DOHH2 (cell line): Measurements from ENCODE around the gene CEP135.
A peak's percentile ranks its signal among the peaks of the same experiment; 100 is the strongest.

ENCODE experiments used
- H3F3A ChIP-seq: fragments of 200-600 bp; sonication (generic), shearing (Covaris generic); 2 replicates; pipeline ENCODE4 v1.6.0; 2016; ENCODE audit warnings: antibody characterized with exemption, mild to moderate bottlenecking; ENCODE audit not compliant: control insufficient read depth, insufficient read depth
- H3K27ac ChIP-seq: fragments of 200-600 bp; sonication (generic); 2 replicates; pipeline ENCODE4 v1.5.1; 2014; ENCODE audit warnings: low read depth, mild to moderate bottlenecking, low read length, moderate library complexity
- H3K27me3 ChIP-seq: fragments of 200-600 bp; sonication (generic); 2 replicates; pipeline ENCODE4 v1.6.1; 2014; ENCODE audit warnings: mild to moderate bottlenecking, low read length, mixed read lengths; ENCODE audit not compliant: control insufficient read depth
- H3K36me3 ChIP-seq: fragments of 200-600 bp; sonication (generic); 2 replicates; pipeline ENCODE4 v1.6.1; 2014; ENCODE audit warnings: mild to moderate bottlenecking, low read length, moderate library complexity, mixed read lengths; ENCODE audit not compliant: control insufficient read depth
- H3K4me1 ChIP-seq: fragments of 200-600 bp; sonication (generic); 2 replicates; pipeline ENCODE4 v1.6.1; 2014; ENCODE audit warnings: mild to moderate bottlenecking, low read length, mixed read lengths; ENCODE audit not compliant: control insufficient read depth
- H3K4me2 ChIP-seq: fragments of 200-600 bp; sonication (generic); 2 replicates; pipeline ENCODE4 v1.6.0; 2014; ENCODE audit warnings: mild to moderate bottlenecking, low read length, moderate library complexity
- H3K4me3 ChIP-seq: fragments of 200-600 bp; sonication (generic); 2 replicates; pipeline ENCODE4 v1.5.1; 2014; ENCODE audit warnings: mild to moderate bottlenecking, low read length, mixed read lengths
- H3K79me2 ChIP-seq: fragments of 200-600 bp; sonication (generic); 2 replicates; pipeline ENCODE4 v1.6.1; 2014; ENCODE audit warnings: mild to moderate bottlenecking, low read length, mixed read lengths; ENCODE audit not compliant: control insufficient read depth
- H3K9me2 ChIP-seq: fragments of 200-600 bp; sonication (generic); replicated peaks from 2 replicates; pipeline ENCODE4 v1.6.1; 2014; ENCODE audit warnings: mild to moderate bottlenecking, low read length, mixed read lengths; ENCODE audit not compliant: control insufficient read depth
- H3K9me3 ChIP-seq: fragments of 200-600 bp; sonication (generic); 2 replicates; pipeline ENCODE4 v1.6.1; 2014; ENCODE audit warnings: antibody characterized with exemption, low read length, mixed read lengths; ENCODE audit not compliant: control insufficient read depth, insufficient read depth
- H4K20me1 ChIP-seq: fragments of 200-600 bp; sonication (generic); 2 replicates; pipeline ENCODE4 v1.6.0; 2014; ENCODE audit warnings: low read depth, mild to moderate bottlenecking, antibody characterized with exemption, low read length, moderate library complexity; ENCODE audit not compliant: control insufficient read depth, insufficient read depth
- EZH2phosphoT487 ChIP-seq: fragments of 200-600 bp; sonication (generic); IDR thresholded peaks from 2 replicates; pipeline ENCODE4 v1.6.1; 2017; ENCODE audit warnings: borderline replicate concordance, mild to moderate bottlenecking, antibody characterized with exemption, low read length, moderate library complexity, mixed read lengths
- TF ChIP-seq, protein P1 (sequence below): fragments of 200-600 bp; sonication (generic); IDR thresholded peaks from one replicate; pipeline ENCODE4 v1.5.1; 2014; ENCODE audit warnings: antibody characterized with exemption, mild to moderate bottlenecking, low read depth, low read length; ENCODE audit not compliant: poor library complexity, severe bottlenecking

The CEP135 gene

DNA sequence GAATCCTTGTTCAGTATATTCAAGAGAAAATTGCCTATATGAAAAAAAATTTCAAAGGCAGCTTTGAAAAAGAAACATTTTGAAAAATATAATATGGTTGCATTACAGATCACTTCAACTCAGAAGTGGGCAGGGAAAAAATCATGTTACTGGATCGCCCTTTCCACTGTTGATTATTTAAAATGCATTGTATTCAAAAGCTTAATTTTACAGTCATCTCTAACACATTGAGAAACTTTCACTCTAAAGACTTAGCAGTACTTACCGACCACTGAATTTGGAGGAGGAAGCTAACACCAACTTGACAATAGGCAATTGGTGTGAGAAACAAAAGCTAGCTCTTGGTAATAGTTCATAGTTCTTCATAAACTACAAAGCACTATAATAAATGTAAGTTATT, 101.9 kb downstream of the CEP135 start:
- peaks cover 50% of the 10 kb centered on the region for H3K79me2 ChIP-seq

DNA sequence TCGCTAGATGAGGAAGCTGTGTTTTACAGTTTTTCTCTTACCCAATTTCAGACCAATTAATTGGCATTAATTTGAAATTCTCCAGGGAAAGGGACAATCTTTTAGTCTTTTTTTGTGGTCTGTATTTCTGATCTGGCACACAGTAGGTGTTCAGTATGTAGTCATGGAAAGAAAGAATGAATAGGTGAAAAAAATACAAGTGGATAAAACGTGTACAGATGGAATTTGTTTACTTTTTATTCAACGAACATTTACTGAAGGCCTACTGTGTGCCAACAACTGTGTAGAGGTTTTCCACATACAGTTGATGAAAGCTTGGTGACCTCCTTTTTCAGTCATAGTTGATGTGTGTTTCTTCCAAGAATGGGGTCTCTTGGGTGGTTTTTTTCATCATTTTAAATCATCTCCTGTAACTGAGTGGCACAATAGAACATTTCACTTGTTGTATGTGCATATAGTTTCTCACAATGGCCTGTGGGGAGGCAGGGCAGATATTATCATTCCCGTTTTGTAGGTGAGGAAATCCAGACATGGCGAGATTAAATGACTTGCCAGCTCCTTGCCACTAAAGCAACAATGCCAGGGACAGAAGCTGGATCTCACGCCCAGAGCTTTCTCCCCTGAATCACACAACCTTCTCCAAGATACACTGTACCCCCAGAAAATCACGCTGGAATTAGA, 102.4 kb downstream of the CEP135 start:
- H3K27me3 ChIP-seq, result no peaks in the 10 kb centered on the region
- H3K36me3 ChIP-seq, result no peaks in the 10 kb centered on the region; the same call in 1 of the 2 replicates
- H3F3A ChIP-seq, result no peaks in the 10 kb centered on the region
- H3K9me3 ChIP-seq, result no peaks in the 10 kb centered on the region
- H3K9me2 ChIP-seq, result no peaks in the 10 kb centered on the region
- peaks cover 55% of the 10 kb centered on the region for H3K79me2 ChIP-seq
- no peak overlapping the region for H3K27ac ChIP-seq
- peaks cover 69% of the 10 kb centered on the region for H3K4me1 ChIP-seq
- no peaks in the 10 kb centered on the region for H4K20me1 ChIP-seq
- peak overlapping the region; percentile 89 for H3K4me3 ChIP-seq
- H3K4me2 ChIP-seq, result peak overlapping the region; percentile 78
- TF ChIP-seq EZH2phosphoT487, result no peak
- TF ChIP-seq, protein P1, sequence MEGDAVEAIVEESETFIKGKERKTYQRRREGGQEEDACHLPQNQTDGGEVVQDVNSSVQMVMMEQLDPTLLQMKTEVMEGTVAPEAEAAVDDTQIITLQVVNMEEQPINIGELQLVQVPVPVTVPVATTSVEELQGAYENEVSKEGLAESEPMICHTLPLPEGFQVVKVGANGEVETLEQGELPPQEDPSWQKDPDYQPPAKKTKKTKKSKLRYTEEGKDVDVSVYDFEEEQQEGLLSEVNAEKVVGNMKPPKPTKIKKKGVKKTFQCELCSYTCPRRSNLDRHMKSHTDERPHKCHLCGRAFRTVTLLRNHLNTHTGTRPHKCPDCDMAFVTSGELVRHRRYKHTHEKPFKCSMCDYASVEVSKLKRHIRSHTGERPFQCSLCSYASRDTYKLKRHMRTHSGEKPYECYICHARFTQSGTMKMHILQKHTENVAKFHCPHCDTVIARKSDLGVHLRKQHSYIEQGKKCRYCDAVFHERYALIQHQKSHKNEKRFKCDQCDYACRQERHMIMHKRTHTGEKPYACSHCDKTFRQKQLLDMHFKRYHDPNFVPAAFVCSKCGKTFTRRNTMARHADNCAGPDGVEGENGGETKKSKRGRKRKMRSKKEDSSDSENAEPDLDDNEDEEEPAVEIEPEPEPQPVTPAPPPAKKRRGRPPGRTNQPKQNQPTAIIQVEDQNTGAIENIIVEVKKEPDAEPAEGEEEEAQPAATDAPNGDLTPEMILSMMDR, result no peak

More for the DNA sequence above, 101.9 kb downstream of the CEP135 start:
- H3K4me3 ChIP-seq, result peak overlapping the region; percentile 89
- no peaks in the 10 kb centered on the region; the same call in 1 of the 2 replicates for H3K36me3 ChIP-seq
- no peaks in the 10 kb centered on the region for H3K9me3 ChIP-seq
- H3K27ac ChIP-seq, result no peak overlapping the region
- H4K20me1 ChIP-seq, result no peaks in the 10 kb centered on the region
- no peaks in the 10 kb centered on the region for H3F3A ChIP-seq
- H3K4me2 ChIP-seq, result peak overlapping the region; percentile 78
- TF ChIP-seq EZH2phosphoT487, result no peak
- H3K4me1 ChIP-seq, result peaks cover 63% of the 10 kb centered on the region
- no peaks in the 10 kb centered on the region for H3K27me3 ChIP-seq
- no peaks in the 10 kb centered on the region for H3K9me2 ChIP-seq

DNA sequence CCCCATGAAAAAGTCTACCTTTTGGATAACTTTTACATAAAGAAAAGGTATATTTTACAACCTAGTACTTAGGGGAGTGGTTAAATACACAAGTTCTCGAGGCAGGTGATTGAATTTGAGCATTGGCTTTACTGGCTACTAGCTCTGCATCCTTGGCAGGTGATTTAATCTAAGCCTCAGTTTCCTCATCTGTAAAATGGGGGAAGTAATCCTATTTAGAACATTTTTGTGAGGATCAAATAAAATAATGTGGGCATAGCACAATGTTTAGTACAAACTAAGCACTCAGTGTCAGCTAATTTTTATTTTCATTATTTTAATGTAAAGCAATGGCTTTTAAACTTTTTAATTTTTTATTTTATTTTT, 102.9 kb downstream of the CEP135 start:
- no peaks in the 10 kb centered on the region for H3K9me3 ChIP-seq
- peaks cover 58% of the 10 kb centered on the region for H3K79me2 ChIP-seq
- no peaks in the 10 kb centered on the region for H3K9me2 ChIP-seq
- peak overlapping the region; percentile 78; the same call in 1 of the 2 replicates for H3K4me2 ChIP-seq
- TF ChIP-seq, protein P1, result no peak
- no peak for TF ChIP-seq EZH2phosphoT487
- H3K4me1 ChIP-seq, result peaks cover 69% of the 10 kb centered on the region
- H3K27me3 ChIP-seq, result no peaks in the 10 kb centered on the region
- H3K36me3 ChIP-seq, result no peaks in the 10 kb centered on the region; the same call in 1 of the 2 replicates
- no peaks in the 10 kb centered on the region for H3F3A ChIP-seq
- no peak overlapping the region for H3K4me3 ChIP-seq
- no peaks in the 10 kb centered on the region for H4K20me1 ChIP-seq
- no peak overlapping the region for H3K27ac ChIP-seq

DNA sequence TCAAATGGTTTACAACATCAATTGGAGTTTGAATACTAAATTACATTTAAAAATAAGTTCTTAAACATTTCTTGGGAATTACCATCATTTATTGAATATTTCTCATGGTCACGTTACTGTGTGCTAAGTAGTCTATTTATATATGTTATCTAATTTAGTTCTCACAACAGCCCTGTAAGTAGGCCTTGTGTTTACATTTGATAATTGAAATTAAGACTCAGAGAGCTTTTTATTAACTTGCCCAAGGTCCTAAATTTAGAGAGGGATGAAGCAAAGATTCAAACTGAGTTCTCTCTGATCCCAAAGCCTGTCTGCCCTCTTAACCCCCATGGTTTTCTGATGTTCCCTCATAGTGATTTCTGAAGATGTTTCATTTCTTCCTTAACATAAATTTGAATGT, 103.7 kb downstream of the CEP135 start:
- Histone ChIP-seq H3K4me2 (peak overlapping the region; percentile 42), H3F3A (no peaks in the 10 kb centered on the region), H3K9me2 (no peaks in the 10 kb centered on the region), H3K79me2 (peaks cover 62% of the 10 kb centered on the region), H4K20me1 (no peaks in the 10 kb centered on the region), H3K27ac (no peak overlapping the region), H3K9me3 (no peaks in the 10 kb centered on the region), H3K4me3 (peak overlapping the region; percentile 17; the same call in 1 of the 2 replicates), H3K27me3 (no peaks in the 10 kb centered on the region), H3K4me1 (peaks cover 68% of the 10 kb centered on the region), H3K36me3 (no peaks in the 10 kb centered on the region; the same call in 1 of the 2 replicates)
- TF ChIP-seq, protein P1, result no peak
- no peak for TF ChIP-seq EZH2phosphoT487
